GM23248 (cell line): ENCODE measurements around the gene DOCK9.

ENCODE experiments used
- EZH2 ChIP-seq: fragments of 200-600 bp; sonication (generic); IDR thresholded peaks from 2 replicates; pipeline ENCODE4 v1.6.1; 2018; ENCODE audit warnings: antibody characterized with exemption, mild to moderate bottlenecking; ENCODE audit not compliant: insufficient read depth, poor library complexity, severe bottlenecking
- EZH2phosphoT487 ChIP-seq: fragments of 200-600 bp; sonication (generic); IDR thresholded peaks from 2 replicates; pipeline ENCODE4 v1.6.1; 2018; ENCODE audit warnings: antibody characterized with exemption, moderate library complexity, mild to moderate bottlenecking, low read depth; ENCODE audit not compliant: insufficient read depth

GRCh38 chr13:98794498-98794897 is 183.4 kb downstream of the DOCK9 start:
- TF ChIP-seq EZH2 (no peak), EZH2phosphoT487 (no peak)
